Keratinocyte (primary cell): ENCODE results near the gene ARHGAP20. TPM values are rescaled to one million over a fixed set of nuclear protein-coding genes. Genes with fewer than 3 reads are reported as not detected.

Experiments
- DNase-seq: peaks from one replicate; pipeline ENCODE4 v3.0.0-alpha.2; 2011; ENCODE audit warnings: low read depth, missing footprints, low spot score
- FAIRE-seq: peaks from 2 replicates; lab custom pipeline; 2011; peaks lifted over from hg19 to GRCh38; lab: Jason Lieb, UNC
- H2AFZ ChIP-seq: 2 replicates; pipeline ENCODE4 v1.6.0; 2012; ENCODE audit warnings: low read length, control low read depth, inconsistent platforms; ENCODE audit not compliant: control insufficient read depth
- H3K27ac ChIP-seq: 2 replicates; pipeline ENCODE4 v1.5.1; 2011; ENCODE audit warnings: low read length; ENCODE audit not compliant: control insufficient read depth, insufficient read depth
- H3K27me3 ChIP-seq: 3 replicates; pipeline ENCODE4 v1.6.0; 2011; ENCODE audit warnings: low read length; ENCODE audit not compliant: control insufficient read depth, insufficient read depth; ENCODE audit errors: extremely low read depth
- H3K36me3 ChIP-seq, 2 experiments: 2 replicates in 1 of 2; 3 replicates in 1 of 2; pipeline ENCODE4 v1.5.1; 2011; ENCODE audit warnings: low read length in 2 of 2, mild to moderate bottlenecking in 1 of 2; ENCODE audit not compliant: control insufficient read depth in 2 of 2, insufficient read depth in 2 of 2; ENCODE audit errors: extremely low read depth in 1 of 2
- H3K4me1 ChIP-seq: 3 replicates; pipeline ENCODE4 v1.5.1; 2011; ENCODE audit warnings: low read length; ENCODE audit not compliant: control insufficient read depth, insufficient read depth; ENCODE audit errors: extremely low read depth
- H3K4me2 ChIP-seq: 3 replicates; pipeline ENCODE4 v1.6.0; 2011; ENCODE audit warnings: low read depth, low read length; ENCODE audit not compliant: control insufficient read depth, insufficient read depth; ENCODE audit errors: extremely low read depth
- H3K4me3 ChIP-seq, 3 experiments: fragments of 200-600 bp in 1 of 3; sonication (generic) in 1 of 3; 2 replicates in 2 of 3; 3 replicates in 1 of 3; pipeline ENCODE4 v1.5.1; 2011 to 2016; ENCODE audit warnings: low read length in 3 of 3, mild to moderate bottlenecking in 3 of 3, control low read depth in 2 of 3, inconsistent platforms in 1 of 3, low read depth in 1 of 3, mixed read lengths in 1 of 3, mixed run types in 1 of 3, moderate library complexity in 1 of 3; ENCODE audit not compliant: control insufficient read depth in 2 of 3, insufficient read depth in 2 of 3; ENCODE audit errors: extremely low read depth in 1 of 3
- H3K79me2 ChIP-seq: 2 replicates; pipeline ENCODE4 v1.6.0; 2012; ENCODE audit warnings: low read length; ENCODE audit not compliant: control insufficient read depth, insufficient read depth
- H3K9ac ChIP-seq: 3 replicates; pipeline ENCODE4 v1.6.0; 2011; ENCODE audit warnings: low read length; ENCODE audit not compliant: control insufficient read depth, insufficient read depth; ENCODE audit errors: extremely low read depth
- H3K9me1 ChIP-seq: 3 replicates; pipeline ENCODE4 v1.6.0; 2011; ENCODE audit warnings: low read length; ENCODE audit not compliant: control insufficient read depth, insufficient read depth; ENCODE audit errors: extremely low read depth
- H3K9me3 ChIP-seq: 2 replicates; pipeline ENCODE4 v1.5.1; 2012; ENCODE audit warnings: low read depth, low read length; ENCODE audit not compliant: control insufficient read depth
- H4K20me1 ChIP-seq: 3 replicates; pipeline ENCODE4 v1.6.0; 2011; ENCODE audit warnings: low read length; ENCODE audit not compliant: control insufficient read depth, insufficient read depth; ENCODE audit errors: extremely low read depth
- CTCF ChIP-seq, 3 experiments: IDR thresholded peaks in 1 of 3; conservative IDR thresholded peaks in 1 of 3; optimal IDR thresholded peaks in 1 of 3; 2 replicates in 2 of 3; 3 replicates in 1 of 3; pipeline versions ENCODE3 to v1.5.1; 2011; ENCODE audit warnings: low read length in 3 of 3, mild to moderate bottlenecking in 3 of 3, moderate library complexity in 2 of 3, control low read depth in 1 of 3, inconsistent platforms in 1 of 3; ENCODE audit not compliant: insufficient read depth in 2 of 3; ENCODE audit errors: extremely low read depth in 1 of 3
- EZH2 ChIP-seq: IDR thresholded peaks from one replicate; pipeline ENCODE4 v1.6.1; 2012; ENCODE audit warnings: inconsistent platforms, mild to moderate bottlenecking, low read length, moderate library complexity
- dilution Hi-C: fragments of 300-500 bp; cut with MboI; formaldehyde crosslinking; loops from one replicate; pipeline ENCODE4 v1.7.0; 2020; ENCODE audit warnings: low sequenced_read_pairs; ENCODE audit not compliant: extremely low pct_ligation_motif_present
- polyA plus RNA-seq, 5 experiments: library from polyadenylated mRNA; depleted of rRNA in 3 of 5; stranded (reverse) in 3 of 5; stranded (forward) in 1 of 5; unstranded in 1 of 5; fragments of >200 nt; gene quantifications; 1 replicate in 1 of 5; 2 replicates in 3 of 5; 3 replicates in 1 of 5; pipeline versions ENCODE4 v1.2.1 to v1.2.3, GENCODE V29; 2011 to 2012; ENCODE audit warnings: missing spikeins in 2 of 5, low read depth in 1 of 5, low replicate concordance in 1 of 5

ARHGAP20 gene
- polyA plus RNA-seq, 1 donor (not counting 4 experiments of a cell fraction or from before 2014, with no cell fraction given): not detected

- Histone ChIP-seq H2AFZ (no peak overlapping the region), H3K79me2 (no peaks in the 10 kb centered on the region), H3K9ac (no peak overlapping the region), H3K27me3 (no peaks in the 10 kb centered on the region), H4K20me1 (no peaks in the 10 kb centered on the region), H3K9me1 (no peaks in the 10 kb centered on the region), H3K36me3 (no peaks in the 10 kb centered on the region), H3K9me3 (no peaks in the 10 kb centered on the region), H3K4me2 (no peak overlapping the region), H3K4me1 (no peaks in the 10 kb centered on the region), H3K4me3 (no peak overlapping the region), H3K27ac (no peak overlapping the region)
- dilution Hi-C loops: no loop called here
- no peak for TF ChIP-seq CTCF (optimal IDR thresholded peaks at IDR 0.05 in 1 of 3, IDR thresholded peaks at IDR 0.05 in 1 of 3, conservative IDR thresholded peaks at IDR 0.05 in 1 of 3; ENCODE audit: extremely low read depth in 1 of 3, insufficient read depth in 2 of 3, low read length in 3 of 3)
- TF ChIP-seq EZH2: no peak
- FAIRE-seq (no peak), DNase-seq (no peak)
These were observed 111.9 kb downstream of the ARHGAP20 start for GRCh38 chr11:110600322-110600721.

- Histone ChIP-seq H3K4me3 (no peak overlapping the region), H2AFZ (no peak overlapping the region), H3K79me2 (no peaks in the 10 kb centered on the region), H3K9me1 (no peaks in the 10 kb centered on the region), H3K9me3 (no peaks in the 10 kb centered on the region), H3K36me3 (no peaks in the 10 kb centered on the region), H3K27me3 (no peaks in the 10 kb centered on the region), H3K27ac (no peak overlapping the region), H4K20me1 (no peaks in the 10 kb centered on the region), H3K4me2 (no peak overlapping the region), H3K4me1 (no peaks in the 10 kb centered on the region), H3K9ac (no peak overlapping the region)
- no peak for TF ChIP-seq CTCF (optimal IDR thresholded peaks at IDR 0.05 in 1 of 3, IDR thresholded peaks at IDR 0.05 in 1 of 3, conservative IDR thresholded peaks at IDR 0.05 in 1 of 3; ENCODE audit: extremely low read depth in 1 of 3, insufficient read depth in 2 of 3, low read length in 3 of 3)
- TF ChIP-seq EZH2: no peak
- dilution Hi-C loops: no loop called here
- no peak for FAIRE-seq
- DNase-seq: no peak
These were observed 113.0 kb downstream of the ARHGAP20 start for GRCh38 chr11:110599207-110599606.
